ENCODE data around the gene SLC25A26.

Gene SLC25A26

GRCh38 chr3:66227915-66228314, 7.1 kb downstream of the SLC25A26 start:
- DNase-seq, result peak; percentile 28 to 59

GRCh38 chr3:66228707-66229106, 7.9 kb downstream of the SLC25A26 start:
- DNase-seq, result peak in 1 of 2 donors; percentile 16

- no peak for DNase-seq
Measured at GRCh38 chr3:66229931-66230330, 9.1 kb downstream of the SLC25A26 start.

GRCh38 chr3:66233033-66233432, 12.2 kb downstream of the SLC25A26 start:
- no peak for DNase-seq

GRCh38 chr3:66236281-66236680, 15.5 kb downstream of the SLC25A26 start:
- DNase-seq, result no peak

- no peak for DNase-seq
Measured at GRCh38 chr3:66237552-66237951, 16.8 kb downstream of the SLC25A26 start.

GRCh38 chr3:66239513-66240123, 18.8 kb downstream of the SLC25A26 start:
- DNase-seq, result no peak

- DNase-seq, result no peak
Measured at GRCh38 chr3:66241466-66241865, 20.7 kb downstream of the SLC25A26 start.

- DNase-seq, result no peak
Measured at GRCh38 chr3:66242788-66243464, 22.1 kb downstream of the SLC25A26 start.

GRCh38 chr3:66248641-66249040, 27.8 kb downstream of the SLC25A26 start:
- peak; percentile 18 to 73 for DNase-seq

- DNase-seq, result peak in 1 of 2 donors; percentile 27
Measured at GRCh38 chr3:66253790-66254620, 33.2 kb downstream of the SLC25A26 start.

- DNase-seq, result no peak
Measured at GRCh38 chr3:66255865-66256264, 35.1 kb downstream of the SLC25A26 start.

GRCh38 chr3:66256806-66257205, 36.0 kb downstream of the SLC25A26 start:
- no peak for DNase-seq

- DNase-seq, result no peak
Measured at GRCh38 chr3:66259566-66260255, 38.9 kb downstream of the SLC25A26 start.

- DNase-seq, result no peak
Measured at GRCh38 chr3:66260431-66260830, 39.6 kb downstream of the SLC25A26 start.

GRCh38 chr3:66261355-66261754, 40.6 kb downstream of the SLC25A26 start:
- no peak for DNase-seq

GRCh38 chr3:66265649-66266048, 44.8 kb downstream of the SLC25A26 start:
- DNase-seq, result no peak

- no peak for DNase-seq
Measured at GRCh38 chr3:66266551-66266950, 45.8 kb downstream of the SLC25A26 start.

GRCh38 chr3:66267031-66267430, 46.2 kb downstream of the SLC25A26 start:
- no peak for DNase-seq

GRCh38 chr3:66267906-66268305, 47.1 kb downstream of the SLC25A26 start:
- DNase-seq, result no peak

- no peak for DNase-seq
Measured at GRCh38 chr3:66268864-66269263, 48.1 kb downstream of the SLC25A26 start.

GRCh38 chr3:66269411-66269810, 48.6 kb downstream of the SLC25A26 start:
- DNase-seq, result no peak

GRCh38 chr3:66270288-66270687, 49.5 kb downstream of the SLC25A26 start:
- DNase-seq, result no peak

Data from inflammatory macrophage treated with lipopolysaccharide for 1 hour (primary cell).